HG02970 (cell line): ENCODE measurements around the gene LUZP4.
"Not testable (repeated sequence)": the region's sequence is repeated elsewhere in the genome, so short reads cannot be mapped to it uniquely, and the experiment has no call there.

ENCODE experiments used
- ATAC-seq: cut with Tn5 transposase; IDR thresholded peaks from one replicate; pipeline ENCODE4 v1.9.1; 2021; ENCODE audit warnings: mild to moderate bottlenecking, moderate library complexity, moderate number of reproducible peaks; ENCODE audit not compliant: unreplicated experiment, low FRiP score

Gene LUZP4

DNA sequence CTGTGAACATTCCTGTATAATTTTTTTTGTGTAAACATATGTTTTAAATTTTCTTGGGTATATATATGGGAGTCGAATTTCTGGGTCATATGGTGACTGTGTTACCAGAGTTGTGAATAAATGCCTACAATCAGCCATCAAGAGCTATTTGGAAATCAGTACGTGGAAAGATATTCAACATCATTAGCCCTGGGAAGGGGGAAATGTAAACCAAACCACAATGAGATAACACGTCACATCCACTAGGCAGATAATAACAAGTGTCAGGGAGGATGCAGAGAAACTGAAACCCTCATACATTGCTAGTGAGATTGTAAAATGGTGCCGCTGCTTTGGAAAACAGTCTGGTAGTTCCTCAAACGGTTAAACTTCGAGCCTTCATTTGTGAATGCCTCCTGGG is 43.9 kb downstream of the LUZP4 start:
- no peak for ATAC-seq

DNA sequence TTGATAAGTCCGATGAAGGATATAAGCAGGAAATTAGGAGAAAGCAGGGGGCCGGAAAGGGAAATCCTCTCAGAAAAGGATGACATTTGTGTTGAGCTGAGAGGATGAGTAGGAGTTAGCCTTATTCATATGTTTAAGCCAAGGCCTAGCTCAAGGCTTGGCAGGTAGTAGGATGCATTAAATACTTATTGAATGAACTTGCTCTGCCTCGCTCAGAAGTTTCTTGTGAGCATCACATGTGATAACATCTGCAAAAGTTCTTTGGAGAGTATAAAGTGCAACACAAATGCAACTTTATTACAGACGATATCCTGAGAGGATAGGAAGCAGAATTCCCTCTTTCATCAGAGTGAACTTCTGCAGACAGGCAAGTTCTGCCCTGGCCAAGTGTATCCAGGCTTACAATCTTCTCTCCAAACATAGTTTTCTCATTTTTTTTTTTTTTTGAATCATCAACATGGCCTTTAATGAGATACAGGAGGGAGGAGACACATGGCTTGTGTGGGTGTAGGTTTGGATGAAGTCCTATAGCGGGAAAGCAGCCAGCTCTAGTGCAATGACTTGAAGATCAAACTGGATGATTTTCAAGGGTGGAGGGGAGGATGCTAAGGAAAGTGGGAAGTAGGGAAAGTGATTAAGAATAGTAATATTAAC is 48.1 kb downstream of the LUZP4 start:
- ATAC-seq: no peak

DNA sequence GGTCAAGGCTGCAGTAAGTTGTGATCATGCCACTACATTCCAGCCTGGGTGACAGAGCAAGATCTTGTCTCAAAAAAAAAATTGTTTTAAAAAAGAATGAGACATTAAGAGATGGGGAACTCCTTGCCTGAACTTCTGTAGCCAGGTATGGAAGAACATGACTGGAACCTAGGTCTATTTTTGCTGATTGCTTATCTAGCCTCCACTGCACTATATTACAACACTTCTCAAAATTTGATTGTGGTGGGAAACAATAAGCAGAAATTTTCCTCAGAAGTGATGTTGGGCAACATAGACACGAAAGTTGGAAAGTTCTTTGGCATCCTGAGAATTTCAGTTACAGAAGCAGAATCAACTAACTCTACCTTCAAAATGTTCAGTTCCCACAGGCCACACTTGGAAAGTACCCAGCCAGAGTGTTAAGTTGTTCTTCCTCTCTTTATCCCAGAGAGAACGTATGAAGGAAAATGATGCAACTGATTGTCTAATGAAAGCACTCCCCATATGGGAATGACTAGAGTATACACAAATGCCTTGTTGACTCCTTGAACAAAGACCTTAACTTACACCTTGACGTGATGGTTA is 50.0 kb downstream of the LUZP4 start:
- no peak for ATAC-seq

DNA sequence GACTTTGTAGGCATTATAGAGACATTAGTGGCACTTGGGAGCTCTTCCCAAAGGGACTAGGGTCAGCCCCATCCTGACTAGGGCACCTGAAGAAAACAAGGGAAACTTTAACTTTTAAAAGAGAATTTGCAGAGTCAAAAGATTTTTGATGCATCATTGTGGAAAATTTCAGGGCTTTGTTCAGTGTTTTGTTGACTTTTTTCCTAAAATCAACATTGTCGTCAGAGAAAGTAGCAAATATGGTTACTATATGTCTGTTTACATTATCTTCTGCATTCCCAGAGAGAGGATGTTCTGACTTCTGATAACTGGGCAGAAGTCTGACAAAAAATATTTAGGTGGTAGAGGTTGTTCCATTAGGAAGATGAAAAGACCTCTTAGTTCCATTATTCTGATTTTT is 51.9 kb downstream of the LUZP4 start:
- ATAC-seq: no peak

DNA sequence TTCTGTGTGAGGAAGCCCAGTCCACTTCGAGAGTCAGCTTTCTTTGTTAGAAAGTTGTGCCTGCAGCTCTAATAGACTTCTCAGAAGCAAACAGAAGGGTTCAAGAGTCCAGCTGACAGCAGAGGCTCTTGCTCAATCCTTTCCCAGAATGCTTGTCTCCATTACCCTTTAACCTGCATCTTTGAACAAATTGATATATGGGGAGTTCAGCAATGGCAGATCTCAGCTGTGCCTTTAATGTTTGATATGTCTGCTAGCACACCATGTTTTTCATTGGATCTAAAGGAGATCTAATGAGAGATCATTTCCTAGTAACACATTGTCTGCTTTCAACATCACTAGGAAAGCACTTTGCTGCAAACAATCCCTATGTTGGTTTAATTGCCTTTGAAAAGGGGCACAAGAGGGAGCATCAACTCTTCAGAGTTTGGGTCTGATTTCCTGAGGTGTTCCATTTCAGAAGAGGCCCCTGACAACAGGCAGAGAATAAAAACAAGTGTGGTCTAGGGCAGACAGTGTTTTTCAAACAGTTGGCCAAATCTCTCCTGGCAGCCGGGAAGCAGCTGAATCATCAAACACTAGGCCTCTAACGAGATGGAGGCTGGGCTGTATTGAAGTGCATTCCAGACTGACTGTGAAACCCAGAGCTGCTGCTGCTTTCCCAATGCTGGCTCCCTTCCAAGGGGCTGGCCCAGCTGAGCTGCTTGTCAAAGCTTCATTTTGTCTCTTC is 55.5 kb downstream of the LUZP4 start:
- ATAC-seq: no peak

DNA sequence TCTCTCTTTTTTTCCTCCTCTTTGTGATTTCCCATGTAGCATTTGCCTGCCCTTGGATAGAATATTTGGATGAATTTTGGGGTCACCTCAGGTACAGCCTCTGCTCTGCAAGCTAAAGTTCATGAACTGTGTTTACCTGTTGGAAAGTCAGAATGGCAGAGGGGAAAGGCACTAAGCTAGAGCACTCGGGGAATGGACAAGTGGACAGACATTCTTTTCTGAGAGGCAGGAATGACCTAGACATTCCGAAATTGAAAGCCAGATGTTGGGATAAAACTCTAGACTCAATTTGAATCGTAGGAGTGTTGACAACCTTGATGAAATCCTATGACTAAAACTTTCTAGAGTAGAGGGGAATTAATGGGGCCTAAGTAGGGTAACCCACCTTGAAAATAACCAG is 56.1 kb downstream of the LUZP4 start:
- ATAC-seq: no peak

DNA sequence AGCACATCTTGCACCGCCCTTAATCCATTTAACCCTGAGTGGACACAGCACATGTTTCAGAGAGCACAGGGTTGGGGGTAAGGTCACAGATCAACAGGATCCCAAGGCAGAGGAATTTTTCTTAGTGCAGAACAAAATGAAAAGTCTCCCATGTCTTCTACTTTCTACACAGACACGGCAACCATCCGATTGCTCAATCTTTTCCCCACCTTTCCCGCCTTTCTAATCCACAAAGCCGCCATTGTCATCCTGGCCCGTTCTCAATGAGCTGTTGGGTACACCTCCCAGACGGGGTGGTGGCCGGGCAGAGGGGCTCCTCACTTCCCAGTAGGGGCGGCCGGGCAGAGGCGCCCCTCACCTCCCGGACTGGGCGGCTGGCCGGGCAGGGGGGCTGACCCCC is 57.2 kb downstream of the LUZP4 start:
- ATAC-seq: not testable (repeated sequence)

DNA sequence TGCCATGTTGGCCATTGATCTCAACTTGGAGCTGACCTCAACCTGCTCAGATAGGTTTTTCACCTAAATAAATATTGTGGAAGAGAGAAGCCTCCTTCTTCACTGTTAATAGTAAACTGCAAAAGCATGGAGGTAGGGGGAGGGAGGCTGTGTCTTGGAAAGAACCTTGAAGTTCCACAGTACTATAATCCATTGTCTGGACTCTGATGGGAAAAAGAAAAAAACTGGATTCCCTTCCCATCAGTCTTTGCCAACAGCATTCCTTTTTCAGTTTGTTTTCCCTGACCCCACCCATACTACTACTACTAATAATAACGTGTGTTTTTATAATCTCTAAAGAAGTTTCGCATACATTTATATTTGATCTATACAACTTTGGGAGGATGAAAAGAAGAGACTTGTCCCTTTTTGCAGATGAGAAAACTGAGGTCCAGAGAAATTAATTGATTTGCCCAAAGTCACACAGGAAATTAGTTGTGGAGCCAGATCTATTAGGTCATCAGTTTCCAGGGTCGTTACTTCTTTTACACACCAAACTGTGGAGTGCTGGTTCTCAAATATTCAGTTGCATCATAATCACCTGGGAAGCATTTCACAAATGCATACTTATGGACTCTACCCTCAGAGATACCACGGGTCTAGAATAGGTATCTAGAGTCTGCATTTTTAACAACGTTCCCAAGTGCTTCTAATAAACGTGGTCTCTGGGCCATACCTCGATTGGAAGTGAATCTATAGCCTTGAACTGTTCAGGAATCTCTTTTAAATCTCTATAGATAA is 59.1 kb downstream of the LUZP4 start:
- ATAC-seq: no peak

DNA sequence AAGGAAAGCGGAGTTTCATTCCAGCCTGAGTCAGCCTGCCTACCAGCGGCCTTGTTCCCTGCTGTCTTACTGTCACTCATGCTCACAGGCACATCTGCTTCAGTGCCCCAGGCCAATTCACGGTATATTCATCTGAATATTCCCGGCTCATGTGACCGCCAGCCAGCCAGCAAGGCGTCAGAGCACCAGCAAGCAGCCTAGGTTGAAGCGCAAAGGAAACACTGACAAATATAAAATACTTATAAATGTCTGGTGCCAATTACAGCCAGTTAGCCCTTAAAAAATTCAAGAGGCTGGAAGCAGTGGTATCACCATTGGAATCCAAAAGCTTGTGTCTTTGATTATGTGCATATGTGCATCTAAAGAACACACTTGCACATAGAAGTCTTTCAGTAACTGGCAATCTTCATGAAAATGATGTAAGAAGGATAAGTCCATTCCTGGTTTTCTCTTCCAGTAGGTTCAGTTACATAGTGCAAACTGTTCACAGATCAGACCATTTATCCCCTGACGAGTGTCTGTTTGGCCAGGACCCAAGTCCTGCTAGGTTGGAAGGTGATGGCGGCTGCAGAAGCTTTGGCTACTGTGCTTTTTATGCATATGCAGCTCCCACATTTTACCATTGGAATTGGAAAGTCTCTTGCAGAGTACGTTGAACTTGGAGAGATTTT is 61.3 kb downstream of the LUZP4 start:
- ATAC-seq: no peak

DNA sequence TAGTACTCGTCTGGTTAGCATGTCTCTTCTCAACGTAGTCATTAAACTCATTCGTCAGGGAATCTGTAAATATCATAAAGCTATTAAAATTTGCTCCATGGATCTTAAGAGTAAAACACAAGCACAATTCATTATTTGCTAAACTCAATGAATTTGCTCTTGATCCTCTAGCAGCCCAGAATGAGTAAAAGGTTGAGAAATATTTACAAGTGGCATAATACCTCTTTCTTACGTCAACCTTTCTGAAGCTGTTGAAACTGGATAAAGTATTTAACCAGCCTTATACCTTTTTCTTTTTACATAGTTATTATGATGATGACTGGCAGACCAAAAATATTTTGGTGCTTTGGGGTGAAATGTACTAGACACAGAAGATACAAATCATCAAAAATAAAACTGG is 66.9 kb downstream of the LUZP4 start:
- no peak for ATAC-seq
